Measurements from ENCODE around the gene EIF4G1.

Gene EIF4G1

GRCh38 chr3:184296616-184297015, 17.8 kb upstream of the EIF4G1 start:
- peaks cover 9% of the 10 kb centered on the region; the same call in 1 of the 2 replicates for H4K20me1 ChIP-seq (ENCODE audit: control insufficient read depth, insufficient read depth, low read depth, low read length)

GRCh38 chr3:184298759-184299487, 15.5 kb upstream of the EIF4G1 start, which contains the start of gene PSMD2:
Gene PSMD2 (plus strand): TSS chr3:184299241. CDS start chr3:184299267, 26 bp downstream.
- H3K27me3 ChIP-seq (ENCODE audit: control insufficient read depth, low read length), result 0 out of 2 replicates have a peak, but pooled peaks cover 4% of the 10 kb centered on the region
- H3K79me2 ChIP-seq (ENCODE audit: control insufficient read depth, low read length), result peaks cover 33% of the 10 kb centered on the region
- H3K36me3 ChIP-seq (ENCODE audit: control insufficient read depth, low read length), result peaks cover 47% of the 10 kb centered on the region
- H3K9me3 ChIP-seq (ENCODE audit: control insufficient read depth, insufficient read depth, low read length), result no peaks in the 10 kb centered on the region
- H3F3A ChIP-seq (ENCODE audit: control insufficient read depth, insufficient read depth), result peaks cover 3% of the 10 kb centered on the region; the same call in 1 of the 2 replicates
- peaks cover 9% of the 10 kb centered on the region; the same call in 1 of the 2 replicates for H4K20me1 ChIP-seq (ENCODE audit: control insufficient read depth, insufficient read depth, low read depth, low read length)
- H3K4me3 ChIP-seq (ENCODE audit: low read length), result peak within 1 kb of the TSS; percentile 82
- H3K9me2 ChIP-seq (replicated peaks; ENCODE audit: control insufficient read depth, low read length), result no peaks in the 10 kb centered on the region
- H3K4me1 ChIP-seq (ENCODE audit: control insufficient read depth, low read length), result peaks cover 16% of the 10 kb centered on the region
- H3K4me2 ChIP-seq (ENCODE audit: low read length), result peak within 1 kb of the TSS; percentile 73
- H3K27ac ChIP-seq (ENCODE audit: low read depth, low read length), result peak within 1 kb of the TSS; percentile 16; the same call in 1 of the 2 replicates
- TF ChIP-seq EZH2phosphoT487 (IDR thresholded peaks at IDR 0.05; ENCODE audit: borderline replicate concordance, low read length) (no peak), CTCF (IDR thresholded peaks at IDR 0.05; ENCODE audit: low read depth, low read length, poor library complexity, severe bottlenecking) (no peak)

More at GRCh38 chr3:184296616-184297015, 17.8 kb upstream of the EIF4G1 start:
- Histone ChIP-seq H3K79me2 (ENCODE audit: control insufficient read depth, low read length) (peaks cover 25% of the 10 kb centered on the region), H3K9me2 (replicated peaks; ENCODE audit: control insufficient read depth, low read length) (no peaks in the 10 kb centered on the region), H3F3A (ENCODE audit: control insufficient read depth, insufficient read depth) (peaks cover 3% of the 10 kb centered on the region; the same call in 1 of the 2 replicates), H3K36me3 (ENCODE audit: control insufficient read depth, low read length) (peaks cover 24% of the 10 kb centered on the region), H3K27ac (ENCODE audit: low read depth, low read length) (no peak overlapping the region), H3K9me3 (ENCODE audit: control insufficient read depth, insufficient read depth, low read length) (no peaks in the 10 kb centered on the region), H3K4me2 (ENCODE audit: low read length) (no peak overlapping the region), H3K4me1 (ENCODE audit: control insufficient read depth, low read length) (peaks cover 16% of the 10 kb centered on the region), H3K27me3 (ENCODE audit: control insufficient read depth, low read length) (peaks cover 10% of the 10 kb centered on the region; the same call in 1 of the 2 replicates), H3K4me3 (ENCODE audit: low read length) (no peak overlapping the region)
- TF ChIP-seq EZH2phosphoT487 (IDR thresholded peaks at IDR 0.05; ENCODE audit: borderline replicate concordance, low read length) (no peak), CTCF (IDR thresholded peaks at IDR 0.05; ENCODE audit: low read depth, low read length, poor library complexity, severe bottlenecking) (no peak)

- H3K4me1 ChIP-seq (ENCODE audit: control insufficient read depth, low read length), result peaks cover 16% of the 10 kb centered on the region
- peaks cover 33% of the 10 kb centered on the region for H3K79me2 ChIP-seq (ENCODE audit: control insufficient read depth, low read length)
- H3K36me3 ChIP-seq (ENCODE audit: control insufficient read depth, low read length), result peaks cover 55% of the 10 kb centered on the region
- H3K4me3 ChIP-seq (ENCODE audit: low read length), result peak overlapping the region; percentile 82
- TF ChIP-seq EZH2phosphoT487 (IDR thresholded peaks at IDR 0.05; ENCODE audit: borderline replicate concordance, low read length) (no peak), CTCF (IDR thresholded peaks at IDR 0.05; ENCODE audit: low read depth, low read length, poor library complexity, severe bottlenecking) (no peak)
- 0 out of 2 replicates have a peak, but pooled peaks cover 4% of the 10 kb centered on the region for H3K27me3 ChIP-seq (ENCODE audit: control insufficient read depth, low read length)
- no peaks in the 10 kb centered on the region for H3K9me2 ChIP-seq (replicated peaks; ENCODE audit: control insufficient read depth, low read length)
- H3K9me3 ChIP-seq (ENCODE audit: control insufficient read depth, insufficient read depth, low read length), result no peaks in the 10 kb centered on the region
- H4K20me1 ChIP-seq (ENCODE audit: control insufficient read depth, insufficient read depth, low read depth, low read length), result peaks cover 9% of the 10 kb centered on the region; the same call in 1 of the 2 replicates
- H3K27ac ChIP-seq (ENCODE audit: low read depth, low read length), result no peak overlapping the region
- H3K4me2 ChIP-seq (ENCODE audit: low read length), result peak overlapping the region; percentile 67
- H3F3A ChIP-seq (ENCODE audit: control insufficient read depth, insufficient read depth), result peaks cover 3% of the 10 kb centered on the region; the same call in 1 of the 2 replicates
Measured at GRCh38 chr3:184299488-184300377, 14.7 kb upstream of the EIF4G1 start.
